ENCODE results near the gene SPIRE1.

- no peak for TF ChIP-seq POLR2A (IDR thresholded peaks at IDR 0.05; ENCODE audit: low read length)
- no peak for TF ChIP-seq GATA1 (IDR thresholded peaks at IDR 0.05; ENCODE audit: low read depth, low read length)
Measured at GRCh38 chr18:12397793-12398192, 260.1 kb downstream of the SPIRE1 start.

Data from erythroblast (primary cell).